ENCODE data around the gene MUL1.
A peak's percentile ranks its signal among the peaks of the same experiment; 100 is the strongest.
"Not testable (repeated sequence)": the region's sequence is repeated elsewhere in the genome, so short reads cannot be mapped to it uniquely, and the experiment has no call there.

MUL1 gene, protein sequence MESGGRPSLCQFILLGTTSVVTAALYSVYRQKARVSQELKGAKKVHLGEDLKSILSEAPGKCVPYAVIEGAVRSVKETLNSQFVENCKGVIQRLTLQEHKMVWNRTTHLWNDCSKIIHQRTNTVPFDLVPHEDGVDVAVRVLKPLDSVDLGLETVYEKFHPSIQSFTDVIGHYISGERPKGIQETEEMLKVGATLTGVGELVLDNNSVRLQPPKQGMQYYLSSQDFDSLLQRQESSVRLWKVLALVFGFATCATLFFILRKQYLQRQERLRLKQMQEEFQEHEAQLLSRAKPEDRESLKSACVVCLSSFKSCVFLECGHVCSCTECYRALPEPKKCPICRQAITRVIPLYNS

DNA sequence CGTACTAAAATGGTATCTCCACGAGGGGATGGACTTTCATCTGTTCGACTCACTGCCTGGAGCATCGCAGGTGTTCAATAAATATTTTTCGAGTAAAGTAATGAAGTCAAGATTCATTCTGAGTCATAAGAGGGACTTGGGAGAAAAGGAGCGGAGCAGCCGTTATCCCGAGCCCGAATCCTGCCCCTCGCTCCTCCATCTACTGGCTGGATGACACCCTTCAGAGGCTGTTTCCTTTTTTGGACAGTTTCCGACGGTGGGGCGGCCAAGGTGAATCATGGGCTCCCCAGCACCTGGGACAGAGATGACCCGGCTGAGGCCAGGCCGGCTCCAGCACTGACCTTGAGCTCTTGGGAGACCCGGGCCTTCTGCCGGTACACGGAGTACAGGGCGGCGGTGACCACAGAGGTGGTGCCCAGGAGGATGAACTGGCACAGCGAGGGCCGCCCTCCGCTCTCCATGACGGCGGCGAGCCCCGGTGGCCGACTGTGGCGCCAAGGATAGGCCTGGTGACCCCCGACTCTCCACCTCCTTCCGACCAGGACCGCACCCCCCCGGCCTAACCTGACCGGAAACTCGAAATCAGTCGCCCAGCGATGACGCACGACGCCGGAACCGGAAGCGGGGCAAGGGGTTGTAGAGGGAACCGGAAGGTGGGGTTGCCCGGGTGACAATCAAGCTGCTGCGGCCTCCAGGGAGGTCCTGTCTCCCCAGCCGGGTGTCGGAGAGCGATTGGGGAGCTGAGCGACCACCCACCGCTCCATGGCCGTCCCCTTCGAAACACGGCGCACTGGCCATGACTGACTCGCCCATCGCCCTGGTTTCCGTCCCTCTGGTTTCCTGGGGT lies at the start of gene MUL1:
Gene MUL1, minus strand, starts transcription at position 588 of the 847 bp plus-strand sequence. Its CDS starts 127 bp downstream, at position 461.
- peak; percentile 71 for FAIRE-seq

- FAIRE-seq, result no peak
Observed at GRCh38 chr1:20555758-20556120, 47.8 kb upstream of the MUL1 start.

- no peak for FAIRE-seq
Observed at GRCh38 chr1:20555025-20555757, 47.2 kb upstream of the MUL1 start.

DNA sequence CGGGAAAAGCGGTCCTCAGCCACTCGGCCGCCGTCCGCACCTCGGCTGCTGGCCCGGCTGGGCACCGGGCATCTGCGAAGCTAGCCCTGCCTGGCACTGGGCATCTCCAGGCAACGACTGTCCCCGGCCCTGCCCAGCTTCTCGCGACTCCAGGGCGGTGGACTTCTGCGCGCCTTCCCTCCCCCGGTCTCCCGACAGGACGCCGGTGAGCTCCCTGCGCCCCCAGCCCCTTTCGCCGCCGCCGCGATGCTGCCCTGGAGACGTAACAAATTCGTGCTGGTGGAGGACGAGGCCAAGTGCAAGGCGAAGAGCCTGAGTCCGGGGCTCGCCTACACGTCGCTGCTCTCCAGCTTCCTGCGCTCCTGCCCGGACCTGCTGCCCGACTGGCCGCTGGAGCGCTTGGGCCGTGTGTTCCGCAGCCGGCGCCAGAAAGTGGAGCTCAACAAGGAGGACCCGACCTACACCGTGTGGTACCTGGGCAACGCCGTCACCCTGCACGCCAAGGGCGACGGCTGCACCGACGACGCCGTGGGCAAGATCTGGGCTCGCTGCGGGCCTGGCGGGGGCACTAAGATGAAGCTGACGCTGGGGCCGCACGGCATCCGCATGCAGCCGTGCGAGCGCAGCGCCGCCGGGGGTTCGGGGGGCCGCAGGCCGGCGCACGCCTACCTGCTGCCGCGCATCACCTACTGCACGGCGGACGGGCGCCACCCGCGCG lies 44.9 kb upstream of the MUL1 start:
- no peak for FAIRE-seq

GRCh38 chr1:20551945-20552727 lies 44.2 kb upstream of the MUL1 start, which contains the start of gene FAM43B:
Gene FAM43B (plus strand): TSS chr1:20552573. CDS start chr1:20552974, 401 bp downstream.
- FAIRE-seq, result no peak

GRCh38 chr1:20551161-20551560 lies 43.2 kb upstream of the MUL1 start:
- no peak for FAIRE-seq

DNA sequence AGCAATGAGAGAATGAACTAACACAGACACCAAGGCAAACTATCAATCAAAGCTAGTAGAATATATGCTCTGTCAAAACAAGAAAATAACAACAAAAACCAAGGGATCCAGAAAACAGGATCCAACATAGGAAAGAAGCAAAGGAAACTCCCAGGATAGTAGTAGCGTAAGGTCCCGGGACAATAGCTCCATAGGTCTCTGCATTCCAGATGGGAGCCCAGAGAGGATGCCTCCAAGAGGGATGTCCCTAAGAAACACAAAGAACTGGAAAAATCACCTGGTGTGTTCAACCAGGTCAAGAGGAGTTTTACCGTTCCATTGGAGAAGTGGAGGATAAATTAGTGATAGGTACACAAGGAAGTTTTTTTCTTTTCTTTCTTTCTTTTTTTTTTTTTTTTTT lies 38.7 kb upstream of the MUL1 start:
- FAIRE-seq, result no peak

- no peak for FAIRE-seq
Observed at GRCh38 chr1:20540281-20540680, 32.3 kb upstream of the MUL1 start.

- no peak for FAIRE-seq
Observed at GRCh38 chr1:20538760-20539551, 31.0 kb upstream of the MUL1 start.

DNA sequence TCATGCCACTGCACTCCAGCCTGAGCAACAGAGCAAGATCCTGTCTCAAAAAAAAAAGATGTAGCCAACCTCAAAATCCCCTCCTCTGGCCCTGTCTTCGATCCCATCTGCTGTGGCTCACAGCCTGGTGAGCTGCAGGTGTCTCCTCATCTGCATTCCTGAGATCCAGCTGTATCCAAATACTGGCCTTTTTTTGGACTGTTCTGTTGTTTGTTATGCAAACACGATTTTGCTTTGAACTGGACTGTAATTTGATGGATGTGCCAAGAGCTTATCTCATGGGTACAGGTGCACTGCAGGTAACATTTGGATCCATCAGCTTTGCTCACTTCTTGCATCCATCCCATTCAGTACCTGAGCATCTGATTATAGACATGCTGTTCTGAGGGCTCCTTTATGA lies 30.3 kb upstream of the MUL1 start:
- no peak for FAIRE-seq

- FAIRE-seq, result no peak
Observed at GRCh38 chr1:20534659-20535417, 26.9 kb upstream of the MUL1 start.

GRCh38 chr1:20533635-20534034 lies 25.7 kb upstream of the MUL1 start:
- no peak for FAIRE-seq

DNA sequence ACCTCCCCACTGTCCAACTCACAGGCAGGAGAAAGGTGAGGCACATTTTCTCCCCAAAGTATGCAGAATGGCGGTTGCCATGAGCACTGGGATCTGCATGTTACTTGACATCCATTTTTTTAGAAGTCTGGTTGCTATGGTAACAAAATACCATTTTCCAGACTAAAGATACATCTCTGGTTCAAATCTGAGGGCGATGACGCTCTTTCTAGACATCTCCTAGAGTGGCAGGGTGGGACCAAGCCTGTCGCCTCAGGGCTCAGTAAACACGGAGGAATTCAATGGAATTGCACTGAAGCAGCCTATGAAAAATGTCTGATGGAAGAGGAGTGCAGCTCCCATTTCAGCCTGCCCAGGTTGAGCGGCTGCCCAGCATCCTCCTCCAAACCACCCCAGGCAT lies 22.9 kb upstream of the MUL1 start:
- no peak for FAIRE-seq

GRCh38 chr1:20530306-20530705 lies 22.4 kb upstream of the MUL1 start:
- FAIRE-seq, result no peak

DNA sequence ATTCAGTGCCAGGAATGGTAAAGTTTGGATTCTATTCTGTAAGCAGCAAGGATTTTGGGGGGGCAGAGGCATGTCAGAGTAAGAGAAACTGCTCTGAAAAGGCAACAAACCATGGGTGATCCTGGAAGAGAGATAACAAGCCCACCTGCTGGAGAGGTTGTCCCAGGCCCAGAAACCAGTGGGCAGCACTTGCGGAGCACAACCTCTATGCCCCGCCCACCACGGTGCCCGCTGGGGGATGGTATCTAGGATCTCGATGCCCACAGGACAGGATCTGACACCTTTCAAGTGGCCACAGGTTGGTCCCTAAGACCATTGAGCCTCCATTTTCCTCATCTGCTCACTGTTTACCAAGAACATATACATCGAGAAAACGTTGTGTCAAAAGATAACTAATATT lies 20.3 kb upstream of the MUL1 start:
- no peak for FAIRE-seq

DNA sequence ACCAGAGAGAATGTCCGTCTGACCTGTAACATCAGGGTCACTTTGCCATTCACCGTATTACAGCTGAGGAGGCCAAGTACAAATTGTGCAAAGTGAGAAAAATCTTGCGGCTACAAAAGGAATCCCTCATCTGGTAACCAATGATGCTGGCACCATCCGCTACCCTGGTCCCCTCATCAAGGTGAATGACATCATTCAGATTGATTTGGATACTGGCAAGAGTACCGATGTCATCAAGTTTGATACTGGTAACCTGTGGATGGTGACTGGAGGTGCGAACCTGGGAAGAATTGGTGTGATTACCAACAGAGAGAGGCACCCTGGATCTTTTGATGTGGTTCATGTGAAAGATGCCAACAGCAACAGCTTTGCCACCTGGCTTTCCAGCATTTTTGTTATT lies 18.3 kb upstream of the MUL1 start:
- FAIRE-seq, result no peak

- peak; percentile 89 for FAIRE-seq
Observed at GRCh38 chr1:20521960-20522861, 14.3 kb upstream of the MUL1 start.

GRCh38 chr1:20519609-20520262 lies 11.8 kb upstream of the MUL1 start:
- not testable (repeated sequence) for FAIRE-seq

Data from G401.6 (cell line).